GM21423 (cell line): ENCODE results near the gene LPGAT1.

Experiments used
- ATAC-seq: cut with Tn5 transposase; IDR thresholded peaks from one replicate; pipeline ENCODE4 v1.9.1; 2021; ENCODE audit warnings: mild to moderate bottlenecking, moderate library complexity; ENCODE audit not compliant: unreplicated experiment

Gene LPGAT1

DNA sequence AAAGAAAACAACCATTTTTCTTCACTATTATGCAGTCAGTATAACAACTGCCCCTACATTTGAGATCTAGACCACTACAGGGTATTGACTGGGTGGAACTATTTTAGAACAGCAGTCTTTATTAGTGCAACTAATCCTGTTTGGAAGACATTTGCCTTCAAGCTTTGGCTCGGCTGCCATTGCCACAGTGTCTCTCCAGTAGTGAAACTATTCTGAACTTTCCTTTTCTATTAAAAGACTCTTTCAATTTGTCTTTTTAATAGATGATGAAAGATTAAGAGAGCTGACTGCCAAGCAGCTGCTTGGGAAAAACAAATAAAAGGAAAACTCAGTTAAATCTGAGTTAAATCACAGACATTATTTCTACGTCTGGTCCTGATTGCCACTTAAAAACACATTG is 49.3 kb downstream of the LPGAT1 start:
- ATAC-seq: no peak

DNA sequence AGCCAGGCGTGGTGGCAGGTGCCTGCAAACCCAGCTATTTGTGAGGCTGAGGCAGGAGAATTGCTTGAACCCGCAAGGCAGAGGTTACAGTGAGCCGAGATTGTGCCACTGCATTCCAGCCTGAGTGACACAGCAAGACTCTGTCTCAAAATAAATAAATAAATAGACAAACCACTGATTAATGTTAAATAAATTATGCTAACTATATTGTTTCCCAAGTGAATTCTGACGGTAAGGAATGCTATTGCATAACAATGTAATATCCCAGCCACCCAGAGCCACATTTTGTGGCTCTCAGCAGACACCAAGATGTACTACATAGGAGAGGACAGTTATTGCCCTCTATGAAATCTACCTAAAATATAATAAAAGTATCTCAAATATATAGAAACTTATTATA is 55.4 kb downstream of the LPGAT1 start:
- no peak for ATAC-seq

- no peak for ATAC-seq
Measured at GRCh38 chr1:211764701-211765100, 65.9 kb downstream of the LPGAT1 start.

DNA sequence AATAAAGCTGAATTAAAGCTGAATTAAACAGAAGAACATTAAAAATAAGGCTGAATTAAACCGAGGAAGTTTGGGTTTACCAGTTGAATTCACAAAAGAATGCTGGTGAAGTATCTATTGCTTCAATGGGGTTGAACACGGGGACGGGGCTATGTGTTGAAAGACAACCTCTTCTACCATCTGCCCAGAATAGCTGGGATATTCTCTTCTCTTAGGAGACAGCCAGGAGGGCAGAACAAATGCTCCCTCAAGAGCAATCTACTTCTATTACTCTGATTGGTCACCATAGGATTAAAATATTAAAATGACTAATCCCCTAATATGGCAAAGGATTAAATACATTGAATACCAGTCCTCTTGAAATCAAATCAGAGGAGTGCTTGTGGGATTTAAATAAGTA is 68.4 kb downstream of the LPGAT1 start:
- no peak for ATAC-seq

DNA sequence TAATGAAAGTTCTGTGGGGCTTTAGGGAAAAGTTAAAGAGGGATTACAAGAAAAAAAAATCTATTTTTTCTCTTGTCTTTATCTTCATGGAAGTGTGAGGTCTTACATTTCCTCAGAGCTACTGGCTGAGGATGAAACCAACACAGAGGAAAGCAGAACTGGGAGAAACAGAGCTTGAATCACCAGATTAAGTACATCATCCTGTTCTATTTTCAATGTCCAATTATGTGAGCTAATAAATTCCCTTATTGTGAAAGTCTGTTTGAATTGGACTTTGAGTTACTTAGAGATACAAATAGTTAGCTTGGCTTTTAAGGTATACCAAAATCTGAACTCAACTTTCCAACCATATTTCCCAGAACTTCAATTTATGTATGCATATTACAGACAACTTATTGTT is 69.2 kb downstream of the LPGAT1 start:
- ATAC-seq: no peak

DNA sequence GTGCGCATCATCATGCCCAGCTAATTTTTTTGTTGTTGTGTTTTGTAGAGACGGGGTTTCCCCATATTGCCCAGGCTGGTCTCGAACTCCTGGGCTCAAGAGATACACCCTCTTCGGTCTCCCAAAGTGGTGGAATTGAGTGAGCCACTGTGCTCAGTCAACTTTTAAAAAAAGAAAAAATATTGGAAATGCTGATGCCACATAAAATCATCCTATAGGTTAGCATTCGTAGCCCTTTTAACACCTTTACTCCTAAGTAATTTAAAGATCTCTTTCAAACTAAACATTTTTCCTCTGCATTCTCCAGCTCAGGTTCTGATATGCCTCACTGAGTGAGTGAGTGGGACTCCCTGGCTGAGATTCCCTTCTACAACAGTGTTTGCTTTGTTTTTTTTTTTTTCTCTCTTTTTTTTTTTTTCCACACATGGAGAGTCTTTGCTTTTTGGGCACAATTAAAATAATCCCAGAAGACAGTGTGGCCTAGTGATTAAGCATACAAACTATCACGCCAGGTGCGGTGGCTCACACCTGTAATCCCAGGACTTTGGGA is 74.0 kb downstream of the LPGAT1 start:
- no peak for ATAC-seq

DNA sequence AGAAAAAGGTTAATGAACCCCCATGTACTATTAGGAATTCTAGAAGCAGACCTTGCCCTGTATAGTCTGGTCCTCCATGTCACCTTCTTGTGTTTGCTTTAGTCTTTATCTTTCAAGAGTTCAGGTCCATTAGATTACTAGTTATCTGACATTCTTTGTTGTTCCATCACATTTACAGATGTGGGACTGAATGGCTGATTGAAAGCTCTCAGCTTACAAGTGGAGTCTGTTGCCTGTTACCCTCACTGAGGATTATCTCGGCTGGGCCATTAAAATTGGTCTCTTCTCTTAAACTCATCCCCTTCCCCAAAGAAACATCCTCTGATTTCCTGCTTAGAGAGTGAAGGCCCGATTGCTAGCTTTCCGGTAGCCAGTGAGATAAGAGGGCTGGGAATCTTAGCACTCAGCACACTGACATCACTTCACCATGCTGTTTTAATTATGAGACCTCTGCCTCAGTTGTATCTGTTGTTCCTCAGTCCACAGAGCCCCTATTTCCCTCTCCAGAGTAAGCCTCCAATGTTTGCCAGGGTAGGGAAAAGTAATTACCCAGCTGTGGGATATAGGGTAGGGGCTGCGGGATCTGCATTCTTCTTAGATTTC is 76.8 kb downstream of the LPGAT1 start:
- no peak for ATAC-seq

GRCh38 chr1:211752951-211753486 is 77.5 kb downstream of the LPGAT1 start:
- ATAC-seq: no peak

- ATAC-seq: no peak
Measured at GRCh38 chr1:211752317-211752716, 78.2 kb downstream of the LPGAT1 start.

- no peak for ATAC-seq
Measured at GRCh38 chr1:211751438-211751837, 79.1 kb downstream of the LPGAT1 start.

GRCh38 chr1:211750599-211750998 is 80.0 kb downstream of the LPGAT1 start:
- no peak for ATAC-seq

DNA sequence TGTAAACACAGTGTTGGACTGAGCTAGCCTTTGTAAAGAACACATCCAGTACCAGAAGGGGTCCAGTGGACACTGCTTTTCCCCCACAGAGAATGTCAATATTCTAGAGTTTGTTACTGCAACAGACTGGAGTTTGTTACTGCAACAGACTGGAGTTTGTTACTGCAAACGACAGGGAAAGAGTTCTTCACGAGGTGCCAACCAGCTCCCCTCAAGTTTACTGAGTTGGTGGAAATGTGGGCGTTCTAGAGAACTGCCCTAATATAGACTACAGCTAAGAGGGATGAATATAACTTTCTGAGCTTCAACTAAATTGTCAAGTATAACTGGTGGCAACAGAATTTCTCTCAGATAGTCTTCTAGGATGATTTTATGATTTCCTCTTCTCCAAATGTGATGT is 81.3 kb downstream of the LPGAT1 start:
- no peak for ATAC-seq

DNA sequence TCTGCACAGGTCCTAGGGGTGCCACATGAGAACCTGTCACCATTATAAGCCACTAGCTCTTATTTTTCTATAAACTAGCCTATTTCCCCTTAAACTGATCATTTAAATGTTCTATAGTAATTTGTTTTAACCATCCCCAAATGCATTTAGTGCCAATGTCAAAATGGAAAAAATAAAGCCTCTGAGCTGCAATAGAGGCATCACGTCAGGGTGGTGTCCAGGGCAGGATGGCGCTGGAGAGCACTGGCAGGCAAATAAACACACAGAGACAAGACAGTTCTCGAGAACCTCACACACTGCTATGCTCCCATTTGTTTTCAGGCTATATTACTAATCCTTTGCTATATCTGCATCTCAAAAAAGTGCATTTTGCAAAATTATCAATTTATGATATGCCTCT is 81.8 kb downstream of the LPGAT1 start:
- ATAC-seq: no peak

DNA sequence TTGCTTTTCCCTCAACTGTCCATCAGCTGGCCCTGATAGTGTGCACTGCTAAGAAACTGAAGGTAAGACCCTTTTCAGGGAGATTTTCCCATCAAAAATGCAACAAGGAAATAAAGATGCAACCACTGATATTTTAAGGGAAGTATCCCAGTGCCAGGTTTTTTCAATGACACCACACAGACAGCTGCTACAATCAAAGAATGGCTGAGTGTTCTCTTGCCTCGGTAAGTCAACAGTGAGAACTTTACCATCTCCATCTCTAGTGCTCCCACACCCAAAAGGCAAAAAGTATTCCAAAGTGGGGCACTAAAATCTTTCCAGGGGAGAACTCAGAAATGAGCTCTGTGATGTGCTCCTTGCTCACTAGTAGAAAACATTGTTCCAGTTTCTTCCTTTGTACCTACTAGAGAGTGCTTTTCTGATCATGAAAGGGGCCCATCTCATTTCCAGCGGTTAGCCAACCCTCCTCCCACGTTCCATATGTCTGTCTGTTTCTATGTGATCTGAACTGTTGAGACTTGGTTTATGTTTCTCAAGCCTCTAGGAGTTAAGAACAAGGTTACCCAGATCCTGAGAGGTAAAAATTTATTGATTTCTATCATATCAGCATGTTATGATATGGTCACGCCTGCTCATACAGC is 87.6 kb downstream of the LPGAT1 start:
- no peak for ATAC-seq

DNA sequence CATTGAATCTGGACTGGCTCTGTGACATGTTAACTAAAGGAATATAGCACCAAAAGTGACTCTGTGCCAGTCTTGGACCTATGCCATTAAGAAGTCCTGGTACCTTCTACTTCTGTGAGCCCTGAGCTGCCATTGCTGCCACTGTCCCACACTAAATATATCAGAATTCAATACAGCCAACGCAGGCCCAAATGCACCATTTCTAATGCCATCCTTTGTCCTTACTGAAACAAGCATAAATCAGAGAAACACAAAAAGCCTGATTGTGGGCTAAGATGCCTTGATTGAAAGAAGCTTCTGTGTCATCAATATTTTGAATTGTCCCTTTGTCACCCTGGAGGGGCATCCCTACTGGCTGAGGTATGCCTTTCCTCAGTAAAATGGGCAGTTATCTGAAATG is 88.3 kb downstream of the LPGAT1 start:
- no peak for ATAC-seq

GRCh38 chr1:211741788-211742187 is 88.8 kb downstream of the LPGAT1 start:
- no peak for ATAC-seq

GRCh38 chr1:211741116-211741515 is 89.4 kb downstream of the LPGAT1 start:
- ATAC-seq: no peak

DNA sequence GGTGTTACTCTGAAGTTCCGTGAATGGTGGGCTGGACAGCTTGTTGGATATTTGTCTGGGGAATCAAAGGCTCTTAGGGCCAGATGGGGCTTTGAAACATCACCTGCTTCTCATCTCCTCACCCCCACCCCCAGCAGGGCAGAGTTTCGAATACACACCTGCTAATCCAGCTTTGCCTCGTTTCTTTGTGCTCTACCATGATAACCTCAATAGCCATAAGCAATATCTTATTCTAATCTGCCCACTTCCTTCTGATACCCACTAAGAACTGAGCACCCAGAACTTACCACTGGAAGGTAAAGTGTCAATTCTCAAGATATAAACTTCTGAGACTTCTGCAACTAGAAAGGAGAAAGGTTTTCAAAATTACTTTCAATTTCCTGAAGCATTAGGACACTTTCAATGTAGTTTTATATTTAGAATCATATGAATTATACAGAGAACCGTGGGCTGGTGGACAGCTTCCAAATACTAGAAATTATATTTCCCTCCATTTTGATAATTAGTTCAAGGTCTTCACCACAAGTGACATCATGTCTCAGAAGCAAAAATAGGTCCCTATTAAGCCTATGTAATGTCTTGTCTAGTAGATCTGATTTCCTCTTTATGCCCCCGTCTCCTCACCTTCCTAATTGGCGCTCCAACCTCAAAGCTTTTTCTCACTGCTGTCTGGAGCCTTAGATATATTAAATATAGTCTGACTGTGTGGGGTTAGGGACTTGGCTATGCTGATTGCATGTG is 90.7 kb downstream of the LPGAT1 start:
- ATAC-seq: no peak

GRCh38 chr1:211738691-211739301 is 91.8 kb downstream of the LPGAT1 start:
- no peak for ATAC-seq

DNA sequence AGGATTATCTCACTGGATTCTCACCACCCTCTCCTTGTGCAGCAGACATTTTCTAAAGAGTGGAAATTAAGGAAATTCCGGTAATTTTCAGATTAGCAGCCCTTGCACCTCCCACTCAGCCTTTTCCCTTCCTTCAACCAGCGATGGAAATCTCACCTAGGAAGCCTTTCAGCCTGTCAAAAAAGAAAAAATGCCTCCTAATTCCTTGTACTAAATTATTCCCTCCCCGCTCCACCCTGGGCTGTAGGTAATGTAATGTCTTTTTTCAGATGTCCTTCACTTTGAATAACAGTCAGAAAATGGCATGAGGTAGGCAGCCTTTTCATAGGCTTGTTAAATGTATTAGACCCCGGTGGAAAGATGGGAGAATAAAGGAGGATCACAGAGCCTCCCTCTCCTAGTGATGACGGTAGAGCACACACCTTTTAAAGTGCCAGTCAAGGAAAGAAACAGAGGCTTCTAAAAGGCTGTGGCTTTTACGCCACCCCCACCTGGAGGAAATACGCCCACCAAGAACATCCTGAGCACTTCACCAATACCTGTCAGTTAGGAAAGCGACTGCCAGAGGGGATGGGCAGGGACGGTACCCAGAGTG is 92.4 kb downstream of the LPGAT1 start:
- ATAC-seq: no peak
